Activated CD8-positive, alpha-beta T cell treated with anti-CD3 and anti-CD28 coated beads, Interleukin-2, amount 10 ng/mL, durations not matched to agents 7 days and 5 days (primary cell): ENCODE data around the gene FRRS1. TPM values are rescaled to one million over a fixed set of nuclear protein-coding genes. Genes with fewer than 3 reads are reported as not detected.
A peak's percentile ranks its signal among the peaks of the same experiment; 100 is the strongest.

Source experiments
- ATAC-seq: fragments of 150-1000 bp; cut with Tn5 transposase; one replicate; pipeline ENCODE4 v1.10.0; 2021; ENCODE audit warnings: moderate library complexity
- CTCF ChIA-PET: fragments of 350-600 bp; sonication (Branson Sonifier 250); formaldehyde crosslinking; loops from one replicate; lab custom pipeline; 2021; ENCODE audit warnings: antibody characterized with exemption; lab: Charles Lee
- POLR2A ChIA-PET: fragments of 350-600 bp; sonication (Branson Sonifier 250); formaldehyde crosslinking; loops from one replicate; lab custom pipeline; 2021; ENCODE audit warnings: antibody characterized with exemption; lab: Charles Lee
- DNase-seq: peaks from one replicate; pipeline ENCODE4 v3.0.0-alpha.2; 2020
- H3K27ac Mint-ChIP-seq: one replicate; pipeline ENCODE4 v1.8.0; 2021; ENCODE audit warnings: mild to moderate bottlenecking, mixed read lengths
- H3K27me3 Mint-ChIP-seq: one replicate; pipeline ENCODE4 v1.8.0; 2021; ENCODE audit warnings: low read depth, mixed read lengths
- H3K36me3 Mint-ChIP-seq: one replicate; pipeline ENCODE4 v1.8.0; 2021; ENCODE audit warnings: low read depth, mixed read lengths
- H3K4me1 Mint-ChIP-seq: one replicate; pipeline ENCODE4 v1.8.0; 2021; ENCODE audit warnings: low read depth, mixed read lengths
- H3K4me3 Mint-ChIP-seq: one replicate; pipeline ENCODE4 v1.8.0; 2021; ENCODE audit warnings: mild to moderate bottlenecking, mixed read lengths
- H3K9me3 Mint-ChIP-seq: one replicate; pipeline ENCODE4 v1.8.0; 2022; ENCODE audit warnings: mixed read lengths; ENCODE audit not compliant: insufficient read depth
- total RNA-seq, 2 experiments: library from RNA; stranded (reverse); gene quantifications; one replicate each; pipeline ENCODE4 v1.2.3, GENCODE V29; 2021

The FRRS1 gene
- total RNA-seq, 2 experiments from 2014 or later, result 4.7 to 5.0 TPM

GRCh38 chr1:99784809-99785255, 18.4 kb upstream of the FRRS1 start:
- peak overlapping the region; percentile 9 for H3K27ac Mint-ChIP-seq
- ChIA-PET CTCF (no interaction called here), POLR2A (no interaction called here)
- peaks cover 2% of the 10 kb centered on the region for H3K36me3 Mint-ChIP-seq
- no peak for DNase-seq
- peaks cover 39% of the 10 kb centered on the region for H3K27me3 Mint-ChIP-seq
- H3K9me3 Mint-ChIP-seq, result no peaks in the 10 kb centered on the region
- H3K4me1 Mint-ChIP-seq, result peaks cover 24% of the 10 kb centered on the region
- peak overlapping the region; percentile 7 for H3K4me3 Mint-ChIP-seq
- ATAC-seq, result peak; percentile 48

GRCh38 chr1:99784143-99784542, 17.7 kb upstream of the FRRS1 start:
- DNase-seq (no peak), ATAC-seq (peak; percentile 45)
- H3K4me3 Mint-ChIP-seq, result no peak overlapping the region
- ChIA-PET POLR2A (no interaction called here), CTCF (no interaction called here)
- H3K36me3 Mint-ChIP-seq, result peaks cover 2% of the 10 kb centered on the region
- no peaks in the 10 kb centered on the region for H3K9me3 Mint-ChIP-seq
- H3K27me3 Mint-ChIP-seq, result peaks cover 42% of the 10 kb centered on the region
- peak overlapping the region; percentile 44 for H3K27ac Mint-ChIP-seq
- peaks cover 24% of the 10 kb centered on the region for H3K4me1 Mint-ChIP-seq

GRCh38 chr1:99782920-99783319, 16.5 kb upstream of the FRRS1 start:
- POLR2A ChIA-PET, result no interaction called here
- H3K9me3 Mint-ChIP-seq, result no peaks in the 10 kb centered on the region
- H3K36me3 Mint-ChIP-seq, result peaks cover 2% of the 10 kb centered on the region
- CTCF ChIA-PET, result no interaction called here
- H3K4me1 Mint-ChIP-seq, result peaks cover 24% of the 10 kb centered on the region
- H3K4me3 Mint-ChIP-seq, result no peak overlapping the region
- no peak overlapping the region for H3K27ac Mint-ChIP-seq
- DNase-seq (no peak), ATAC-seq (no peak)
- peaks cover 36% of the 10 kb centered on the region for H3K27me3 Mint-ChIP-seq

GRCh38 chr1:99782397-99782796, 16.0 kb upstream of the FRRS1 start:
- no peaks in the 10 kb centered on the region for H3K36me3 Mint-ChIP-seq
- DNase-seq (no peak), ATAC-seq (no peak)
- H3K9me3 Mint-ChIP-seq, result no peaks in the 10 kb centered on the region
- peaks cover 40% of the 10 kb centered on the region for H3K27me3 Mint-ChIP-seq
- ChIA-PET POLR2A (no interaction called here), CTCF (no interaction called here)
- no peak overlapping the region for H3K4me3 Mint-ChIP-seq
- H3K4me1 Mint-ChIP-seq, result peaks cover 24% of the 10 kb centered on the region
- H3K27ac Mint-ChIP-seq, result no peak overlapping the region

- Mint-ChIP-seq H3K27me3 (peaks cover 40% of the 10 kb centered on the region), H3K4me3 (no peak overlapping the region)
- ATAC-seq, result no peak
Observed at GRCh38 chr1:99781798-99782197, 15.4 kb upstream of the FRRS1 start.

GRCh38 chr1:99777752-99778151, 11.3 kb upstream of the FRRS1 start:
- H3K27ac Mint-ChIP-seq, result no peak overlapping the region
- CTCF ChIA-PET, result interaction anchor here (1.0 kb wide), 1 partner anchor 12 kb away, joined by 3 read pairs; the partner anchor contains the start of gene FRRS1
- H3K27me3 Mint-ChIP-seq, result peaks cover 41% of the 10 kb centered on the region
- no peaks in the 10 kb centered on the region for H3K36me3 Mint-ChIP-seq
- no peak overlapping the region for H3K4me3 Mint-ChIP-seq
- DNase-seq, result no peak
- ATAC-seq, result no peak
- H3K9me3 Mint-ChIP-seq, result no peaks in the 10 kb centered on the region
- POLR2A ChIA-PET, result no interaction called here
- H3K4me1 Mint-ChIP-seq, result no peaks in the 10 kb centered on the region

More at GRCh38 chr1:99781798-99782197, 15.4 kb upstream of the FRRS1 start:
- Mint-ChIP-seq H3K36me3 (no peaks in the 10 kb centered on the region), H3K4me1 (peaks cover 20% of the 10 kb centered on the region), H3K9me3 (no peaks in the 10 kb centered on the region), H3K27ac (no peak overlapping the region)
- no peak for DNase-seq
- POLR2A ChIA-PET, result no interaction called here
- CTCF ChIA-PET, result no interaction called here

- ATAC-seq (no peak), DNase-seq (no peak)
- Mint-ChIP-seq H3K27me3 (peaks cover 28% of the 10 kb centered on the region), H3K4me3 (no peak overlapping the region), H3K9me3 (no peaks in the 10 kb centered on the region), H3K4me1 (no peaks in the 10 kb centered on the region), H3K27ac (no peak overlapping the region), H3K36me3 (no peaks in the 10 kb centered on the region)
- ChIA-PET CTCF (interaction anchor here (0.9 to 1.5 kb wide), 2 partner anchors 9 to 10 kb away, joined by 3 to 7 read pairs; partner anchors contain the start of gene FRRS1), POLR2A (no interaction called here)
Observed at GRCh38 chr1:99776120-99776519, 9.7 kb upstream of the FRRS1 start.

- H3K4me3 Mint-ChIP-seq, result no peak overlapping the region
- POLR2A ChIA-PET, result no interaction called here
- CTCF ChIA-PET, result interaction anchor here (0.6 kb wide), 1 partner anchor 45 kb away, joined by 3 read pairs; no protein-coding TSS in a partner anchor
- H3K27ac Mint-ChIP-seq, result no peak overlapping the region
- DNase-seq, result no peak
- no peaks in the 10 kb centered on the region for H3K4me1 Mint-ChIP-seq
- H3K36me3 Mint-ChIP-seq, result no peaks in the 10 kb centered on the region
- no peak for ATAC-seq
- H3K27me3 Mint-ChIP-seq, result peaks cover 23% of the 10 kb centered on the region
- no peaks in the 10 kb centered on the region for H3K9me3 Mint-ChIP-seq
Observed at GRCh38 chr1:99772809-99773208, 6.4 kb upstream of the FRRS1 start.

GRCh38 chr1:99771513-99771918, 5.1 kb upstream of the FRRS1 start:
- H3K27me3 Mint-ChIP-seq, result peaks cover 23% of the 10 kb centered on the region
- DNase-seq, result no peak
- ATAC-seq, result no peak
- H3K4me3 Mint-ChIP-seq, result no peak overlapping the region
- no peaks in the 10 kb centered on the region for H3K9me3 Mint-ChIP-seq
- CTCF ChIA-PET, result no interaction called here
- no peak overlapping the region for H3K27ac Mint-ChIP-seq
- no peaks in the 10 kb centered on the region for H3K36me3 Mint-ChIP-seq
- POLR2A ChIA-PET, result no interaction called here
- H3K4me1 Mint-ChIP-seq, result peaks cover 6% of the 10 kb centered on the region

GRCh38 chr1:99768524-99769245, 2.2 kb upstream of the FRRS1 start:
- no peak for DNase-seq
- Mint-ChIP-seq H3K27me3 (peaks cover 15% of the 10 kb centered on the region), H3K27ac (no peak overlapping the region), H3K36me3 (no peaks in the 10 kb centered on the region), H3K4me3 (no peak overlapping the region), H3K9me3 (no peaks in the 10 kb centered on the region), H3K4me1 (peaks cover 18% of the 10 kb centered on the region)
- ChIA-PET POLR2A (no interaction called here), CTCF (interaction anchor here (0.7 kb wide), 1 partner anchor 45 kb away, joined by 3 read pairs; no protein-coding TSS in a partner anchor)
- no peak for ATAC-seq

GRCh38 chr1:99768104-99768503, 1.7 kb upstream of the FRRS1 start:
- no peak for DNase-seq
- Mint-ChIP-seq H3K9me3 (no peaks in the 10 kb centered on the region), H3K27me3 (peaks cover 15% of the 10 kb centered on the region), H3K4me3 (no peak overlapping the region), H3K4me1 (peaks cover 18% of the 10 kb centered on the region), H3K27ac (no peak overlapping the region), H3K36me3 (no peaks in the 10 kb centered on the region)
- POLR2A ChIA-PET, result no interaction called here
- no peak for ATAC-seq
- CTCF ChIA-PET, result interaction anchor here (2.2 kb wide), 1 partner anchor 8 kb away, joined by 7 read pairs; no protein-coding TSS in a partner anchor

GRCh38 chr1:99764909-99765308, 1.5 kb downstream of the FRRS1 start:
- H3K27me3 Mint-ChIP-seq, result peaks cover 9% of the 10 kb centered on the region
- no peak overlapping the region for H3K27ac Mint-ChIP-seq
- CTCF ChIA-PET, result no interaction called here
- H3K36me3 Mint-ChIP-seq, result peaks cover 2% of the 10 kb centered on the region
- peak overlapping the region; percentile 48 for H3K4me3 Mint-ChIP-seq
- ATAC-seq, result no peak
- no peak for DNase-seq
- POLR2A ChIA-PET, result no interaction called here
- H3K4me1 Mint-ChIP-seq, result peaks cover 18% of the 10 kb centered on the region
- no peaks in the 10 kb centered on the region for H3K9me3 Mint-ChIP-seq
